BE2C (cell line): ENCODE results near the gene SACS.
"Not testable (repeated sequence)": the region's sequence is repeated elsewhere in the genome, so short reads cannot be mapped to it uniquely, and the experiment has no call there.

ENCODE experiments used
- DNase-seq: peaks from one replicate; pipeline ENCODE4 v3.0.0-alpha.2; 2020
- H3K27me3 ChIP-seq: fragments of 250-450 bp; sonication (Bioruptor Pico); 2 replicates; pipeline ENCODE4 v1.5.1; 2020; ENCODE audit warnings: mild to moderate bottlenecking
- H3K36me3 ChIP-seq: fragments of 250-450 bp; sonication (Bioruptor Pico); 2 replicates; pipeline ENCODE4 v1.5.1; 2020; ENCODE audit warnings: mild to moderate bottlenecking
- H3K4me1 ChIP-seq: fragments of 250-450 bp; sonication (Bioruptor Pico); 2 replicates; pipeline ENCODE4 v1.5.1; 2020
- H3K4me3 ChIP-seq: 2 replicates; pipeline ENCODE4 v1.5.1; 2011; ENCODE audit warnings: low read depth, low read length
- H3K9me3 ChIP-seq: fragments of 250-450 bp; sonication (Bioruptor Pico); 2 replicates; pipeline ENCODE4 v1.5.1; 2020
- CTCF ChIP-seq: IDR thresholded peaks from 2 replicates; pipeline ENCODE4 v1.5.1; 2012; ENCODE audit warnings: mild to moderate bottlenecking, low read depth, low read length

The SACS gene

GRCh38 chr13:23408026-23408425 lies 25.5 kb downstream of the SACS start:
- H3K36me3 ChIP-seq: peaks cover 13% of the 10 kb centered on the region
- TF ChIP-seq CTCF: no peak
- DNase-seq: no peak

GRCh38 chr13:23401156-23401555 lies 32.3 kb downstream of the SACS start:
- H3K36me3 ChIP-seq: not testable (repeated sequence)

More at GRCh38 chr13:23408026-23408425, 25.5 kb downstream of the SACS start:
- Histone ChIP-seq H3K27me3 (no peaks in the 10 kb centered on the region), H3K4me3 (no peak overlapping the region), H3K9me3 (no peaks in the 10 kb centered on the region), H3K4me1 (no peaks in the 10 kb centered on the region)

GRCh38 chr13:23399347-23399746 lies 34.2 kb downstream of the SACS start:
- H3K27me3 ChIP-seq: no peaks in the 10 kb centered on the region
- no peak; the same call in 1 of the 2 replicates for TF ChIP-seq CTCF
- no peaks in the 10 kb centered on the region for H3K9me3 ChIP-seq
- DNase-seq: no peak
- H3K36me3 ChIP-seq: no peaks in the 10 kb centered on the region; the same call in 1 of the 2 replicates
- no peaks in the 10 kb centered on the region for H3K4me1 ChIP-seq
- no peak overlapping the region for H3K4me3 ChIP-seq

More at GRCh38 chr13:23401156-23401555, 32.3 kb downstream of the SACS start:
- not testable (repeated sequence) for H3K9me3 ChIP-seq, DNase-seq, H3K27me3 ChIP-seq, H3K4me3 ChIP-seq, H3K4me1 ChIP-seq

GRCh38 chr13:23394821-23395220 lies 38.7 kb downstream of the SACS start:
- Histone ChIP-seq H3K4me1 (no peaks in the 10 kb centered on the region), H3K4me3 (no peak overlapping the region), H3K36me3 (no peaks in the 10 kb centered on the region; the same call in 1 of the 2 replicates), H3K27me3 (no peaks in the 10 kb centered on the region), H3K9me3 (no peaks in the 10 kb centered on the region)
- TF ChIP-seq CTCF: no peak
- DNase-seq: no peak

- H3K4me1 ChIP-seq: no peaks in the 10 kb centered on the region
- H3K27me3 ChIP-seq: no peaks in the 10 kb centered on the region
- no peak overlapping the region for H3K4me3 ChIP-seq
- no peak for DNase-seq
- no peaks in the 10 kb centered on the region; the same call in 1 of the 2 replicates for H3K36me3 ChIP-seq
- no peak for TF ChIP-seq CTCF
- no peaks in the 10 kb centered on the region for H3K9me3 ChIP-seq
Measured at GRCh38 chr13:23392925-23393645, 40.4 kb downstream of the SACS start.

- TF ChIP-seq CTCF: no peak
- no peaks in the 10 kb centered on the region; the same call in 1 of the 2 replicates for H3K36me3 ChIP-seq
- H3K9me3 ChIP-seq: no peaks in the 10 kb centered on the region
- H3K4me3 ChIP-seq: no peak overlapping the region
- no peak for DNase-seq
- H3K27me3 ChIP-seq: no peaks in the 10 kb centered on the region
- H3K4me1 ChIP-seq: no peaks in the 10 kb centered on the region
Measured at GRCh38 chr13:23392313-23392712, 41.2 kb downstream of the SACS start.
